GM10847 (cell line): ENCODE data around the gene MFAP2.

Source experiments
- POLR2A ChIP-seq: IDR thresholded peaks from 2 replicates; pipeline ENCODE4 v1.6.1; 2011; ENCODE audit not compliant: insufficient read length; ENCODE audit errors: extremely low read depth

MFAP2 gene

GRCh38 chr1:16924919-16925477 lies 55.4 kb downstream of the MFAP2 start:
- TF ChIP-seq POLR2A: no peak
